ENCODE results near the gene C2orf66.

GRCh38 chr2:196767101-196767500, 42.1 kb downstream of the C2orf66 start:
- TF ChIP-seq CTCF (IDR thresholded peaks at IDR 0.05; ENCODE audit: poor library complexity): no peak
- no peak for TF ChIP-seq EZH2 (IDR thresholded peaks at IDR 0.05; ENCODE audit: borderline replicate concordance)
- TF ChIP-seq EZH2phosphoT487 (IDR thresholded peaks at IDR 0.05; ENCODE audit: low read depth, severe bottlenecking, unreplicated experiment): no peak

Measured in hepatocyte (in vitro differentiated cells).